ENCODE data around the gene ZRANB1.
"Not testable (repeated sequence)": the region's sequence is repeated elsewhere in the genome, so short reads cannot be mapped to it uniquely, and the experiment has no call there.

The ZRANB1 gene

DNA sequence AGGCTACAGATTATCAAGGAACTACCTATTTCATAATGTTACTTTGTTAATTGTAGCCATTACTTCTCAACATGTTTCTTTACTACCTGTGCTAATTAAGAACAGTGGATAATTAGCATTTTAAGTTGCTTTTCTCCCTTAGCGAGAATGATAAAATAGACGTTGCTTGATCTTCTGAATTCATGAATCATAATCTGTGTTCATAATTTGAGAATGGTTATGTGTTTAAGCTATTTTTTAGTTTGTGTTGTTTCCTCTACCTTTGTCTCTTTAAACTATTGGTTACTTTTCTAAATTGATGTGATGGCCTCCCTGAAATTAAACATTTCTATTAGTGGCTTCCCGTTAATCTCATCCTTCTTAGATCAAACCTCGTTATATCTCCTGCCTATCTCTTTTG is at the start of gene ZRANB1:
Gene ZRANB1 (plus strand): TSS at position 301 of the 400 bp plus-strand sequence. CDS start 371 bp downstream, outside the sequence.
- no peak for DNase-seq

DNA sequence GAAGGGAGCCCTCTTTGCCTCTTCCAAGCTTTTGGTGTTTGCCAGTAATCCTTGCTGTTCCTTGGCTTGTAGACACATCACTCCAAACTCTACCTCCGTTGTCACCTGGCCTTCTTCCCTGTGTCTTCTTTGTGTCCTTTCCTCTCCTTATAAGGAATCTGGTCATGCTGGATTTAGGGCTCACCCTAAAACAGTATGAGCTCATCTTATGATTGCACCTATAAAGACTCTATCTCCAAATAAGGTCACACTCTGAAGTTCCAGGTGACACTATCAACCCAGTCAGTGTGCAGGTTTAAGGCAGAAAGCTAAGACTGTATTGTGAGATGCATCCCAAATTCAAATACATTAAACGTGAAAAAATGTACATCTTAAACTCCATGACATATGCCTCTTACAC is 49.0 kb upstream of the ZRANB1 start:
- no peak for DNase-seq

DNA sequence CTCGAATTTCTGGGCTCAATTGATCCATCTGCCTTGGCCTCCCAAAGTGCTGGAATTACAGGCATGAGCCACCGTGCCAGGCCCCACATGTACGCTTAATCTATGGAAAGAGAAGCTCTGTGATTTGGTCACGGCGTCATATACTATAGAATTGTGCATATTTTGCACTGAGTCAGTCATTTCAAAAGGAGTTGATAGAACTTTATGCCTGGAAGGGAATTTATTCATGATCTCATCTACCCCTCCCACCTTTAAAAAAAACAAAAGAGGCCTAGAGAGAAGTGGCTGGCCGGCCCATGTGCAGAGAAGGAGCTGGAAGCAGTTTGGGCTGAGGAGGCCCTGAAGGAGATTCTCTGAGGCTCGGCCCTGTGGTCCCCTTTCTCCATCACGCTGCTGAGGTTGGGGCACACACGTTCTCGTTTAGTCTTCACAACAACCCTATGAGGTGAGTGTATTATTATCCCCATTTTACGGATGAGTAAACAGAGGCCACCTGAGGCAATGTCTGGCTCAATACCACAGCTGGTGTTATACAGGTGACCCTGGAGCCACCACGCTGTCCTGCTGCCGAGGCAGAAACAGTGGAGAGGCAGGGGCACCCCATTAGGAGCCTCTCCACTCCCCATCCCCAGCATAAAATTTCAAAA is 47.2 kb upstream of the ZRANB1 start:
- no peak for DNase-seq

DNA sequence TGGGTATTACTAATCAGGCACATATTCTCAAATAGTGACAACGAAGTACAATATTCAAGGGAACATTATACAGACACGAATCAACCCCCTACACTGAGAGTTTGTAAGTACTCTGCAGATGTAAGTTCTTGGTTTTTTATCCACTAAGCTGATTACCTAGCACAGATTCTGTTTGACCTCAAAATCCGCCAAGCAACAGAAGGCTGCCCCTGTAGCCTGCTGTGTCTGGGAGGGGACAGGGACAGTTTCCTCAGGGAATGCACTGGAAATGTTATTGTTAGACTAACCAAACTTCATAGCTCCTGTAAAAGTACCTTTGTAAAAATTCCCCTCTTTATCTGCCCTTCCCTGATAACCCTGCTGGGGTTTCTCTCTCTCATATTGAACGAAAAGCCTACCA is 45.2 kb upstream of the ZRANB1 start:
- no peak for DNase-seq

DNA sequence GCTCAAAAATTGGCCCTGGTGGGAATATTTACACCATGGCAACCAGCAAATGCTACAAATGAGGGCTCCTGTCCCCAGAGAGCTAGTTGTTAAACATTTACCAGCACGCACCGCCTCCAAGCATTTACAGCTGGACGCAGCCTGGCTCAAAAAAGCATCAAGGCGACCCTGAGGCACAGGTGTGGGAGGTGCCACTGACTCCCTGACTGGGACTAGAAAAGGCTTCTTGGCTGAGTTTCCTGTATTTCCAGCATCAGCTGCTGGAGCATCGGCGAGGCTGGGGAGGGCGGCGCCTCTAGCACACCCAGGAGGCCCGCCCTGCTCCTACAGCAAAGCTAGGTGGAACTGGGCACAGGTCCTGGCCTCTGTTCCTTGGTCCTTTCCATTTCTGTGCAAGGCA is 43.5 kb upstream of the ZRANB1 start:
- DNase-seq: no peak

DNA sequence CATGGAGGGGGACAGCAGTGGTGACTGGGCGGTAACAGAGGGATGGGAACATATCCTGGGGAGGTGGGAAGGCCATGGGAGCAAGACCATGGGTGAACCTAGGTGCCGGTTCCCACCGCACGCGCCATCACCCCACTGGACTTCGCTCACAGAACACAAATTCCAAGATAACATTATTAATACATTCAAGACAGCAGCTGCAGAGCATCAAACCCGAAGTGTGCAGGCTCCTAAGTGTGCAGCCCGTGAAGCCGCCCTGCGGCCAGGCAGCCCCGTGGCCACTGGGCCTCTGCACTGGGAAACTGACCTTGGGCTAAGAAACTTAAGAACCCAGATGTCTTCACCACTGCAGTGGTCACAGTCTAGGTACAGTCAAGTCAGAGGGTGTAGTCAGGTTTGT is 42.8 kb upstream of the ZRANB1 start:
- DNase-seq: no peak

DNA sequence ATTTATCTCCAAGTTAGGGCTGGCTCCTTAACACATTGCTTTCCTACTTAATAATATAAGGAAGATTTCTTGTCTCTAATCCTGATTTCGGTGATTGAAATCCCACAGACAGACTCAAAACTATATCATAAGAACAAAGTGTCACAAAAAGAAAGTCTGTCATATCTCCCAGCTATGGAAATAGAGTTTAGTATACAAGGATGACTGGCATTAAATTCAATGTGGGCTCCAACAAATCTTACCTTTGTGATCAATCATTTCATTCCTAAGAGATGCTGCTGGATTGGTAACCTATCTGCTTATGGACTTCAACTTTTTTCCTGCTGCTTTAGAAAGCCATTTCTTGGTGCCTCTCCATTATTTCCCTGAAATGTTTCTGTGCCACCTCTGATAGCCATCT is 39.5 kb upstream of the ZRANB1 start:
- no peak for DNase-seq

DNA sequence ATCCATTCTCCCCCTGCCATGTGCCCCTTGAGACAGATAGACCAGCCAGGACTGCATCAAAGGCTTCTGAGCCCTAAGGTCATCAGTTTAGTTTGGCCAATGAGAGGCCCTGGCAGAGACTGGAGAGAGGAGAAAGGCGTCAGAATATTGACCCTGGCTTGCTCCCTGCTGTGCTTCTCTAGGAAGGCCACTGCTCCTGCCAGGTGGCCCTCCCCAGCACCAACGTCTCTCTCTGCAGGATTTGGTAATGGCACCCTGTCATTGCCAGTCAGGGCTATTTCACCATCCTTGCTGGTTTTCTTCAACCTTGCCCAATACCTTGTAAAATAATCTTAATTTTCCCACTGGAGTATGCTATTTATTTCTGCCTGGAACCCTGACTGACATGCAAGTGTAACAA is 38.8 kb upstream of the ZRANB1 start:
- no peak for DNase-seq

DNA sequence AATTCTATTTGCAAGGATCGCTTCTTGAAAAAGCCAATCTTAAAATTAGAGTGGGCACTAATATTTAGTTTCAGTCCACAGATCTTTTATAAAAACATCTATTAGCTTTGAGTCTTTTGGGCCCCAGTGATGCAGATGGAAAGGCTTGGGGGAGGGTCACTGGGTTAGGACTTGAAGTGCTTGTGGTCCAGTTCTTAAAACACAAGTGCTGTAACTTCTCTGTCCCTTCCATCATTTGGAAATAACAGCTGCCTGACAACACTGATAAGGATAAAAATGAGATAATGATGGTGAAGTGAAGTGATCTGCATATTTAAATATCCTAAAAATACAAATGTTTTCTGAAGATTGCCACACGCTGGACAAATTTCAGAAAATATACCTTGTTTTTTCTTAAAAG is 37.1 kb upstream of the ZRANB1 start:
- DNase-seq: no peak

DNA sequence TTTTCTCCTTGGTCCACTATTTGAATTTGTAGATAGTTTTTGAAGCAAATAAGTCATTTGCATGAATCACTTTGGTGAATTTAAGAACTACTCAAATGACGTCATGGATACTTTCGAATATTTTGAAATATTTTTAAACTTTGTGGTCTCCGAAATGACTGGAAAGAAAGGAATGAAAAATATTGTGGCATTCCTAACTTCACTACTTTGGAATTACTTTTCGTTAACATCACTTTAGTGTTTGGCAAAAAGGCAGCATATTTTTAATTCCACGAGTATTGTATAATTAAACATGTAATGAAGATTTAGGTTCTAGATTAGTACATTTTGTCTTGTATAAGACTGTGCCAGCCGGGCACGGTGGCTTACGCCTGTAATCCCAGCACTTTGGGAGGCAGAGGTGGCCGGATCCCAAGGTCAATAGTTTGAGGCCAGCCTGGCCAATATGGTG is 35.3 kb upstream of the ZRANB1 start:
- no peak for DNase-seq

DNA sequence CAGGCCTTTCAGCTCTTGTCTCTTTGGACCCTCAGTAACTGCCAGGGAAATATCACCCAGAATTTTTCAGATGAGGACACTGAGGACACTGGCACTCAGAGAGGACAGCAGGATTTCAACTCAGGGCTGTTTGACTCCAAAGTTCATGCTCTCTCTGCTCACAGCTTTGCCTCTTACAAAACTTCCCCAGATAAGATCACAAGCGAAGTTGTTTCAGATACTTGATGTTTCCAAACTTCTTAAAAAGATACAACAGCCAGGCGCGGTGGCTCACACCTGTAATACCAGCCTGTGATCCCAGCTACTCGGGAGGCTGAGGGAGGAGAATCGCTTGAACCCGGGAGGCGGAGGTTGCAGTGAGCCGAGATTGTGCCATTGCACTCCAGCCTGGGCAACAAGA is 32.4 kb upstream of the ZRANB1 start:
- no peak for DNase-seq

DNA sequence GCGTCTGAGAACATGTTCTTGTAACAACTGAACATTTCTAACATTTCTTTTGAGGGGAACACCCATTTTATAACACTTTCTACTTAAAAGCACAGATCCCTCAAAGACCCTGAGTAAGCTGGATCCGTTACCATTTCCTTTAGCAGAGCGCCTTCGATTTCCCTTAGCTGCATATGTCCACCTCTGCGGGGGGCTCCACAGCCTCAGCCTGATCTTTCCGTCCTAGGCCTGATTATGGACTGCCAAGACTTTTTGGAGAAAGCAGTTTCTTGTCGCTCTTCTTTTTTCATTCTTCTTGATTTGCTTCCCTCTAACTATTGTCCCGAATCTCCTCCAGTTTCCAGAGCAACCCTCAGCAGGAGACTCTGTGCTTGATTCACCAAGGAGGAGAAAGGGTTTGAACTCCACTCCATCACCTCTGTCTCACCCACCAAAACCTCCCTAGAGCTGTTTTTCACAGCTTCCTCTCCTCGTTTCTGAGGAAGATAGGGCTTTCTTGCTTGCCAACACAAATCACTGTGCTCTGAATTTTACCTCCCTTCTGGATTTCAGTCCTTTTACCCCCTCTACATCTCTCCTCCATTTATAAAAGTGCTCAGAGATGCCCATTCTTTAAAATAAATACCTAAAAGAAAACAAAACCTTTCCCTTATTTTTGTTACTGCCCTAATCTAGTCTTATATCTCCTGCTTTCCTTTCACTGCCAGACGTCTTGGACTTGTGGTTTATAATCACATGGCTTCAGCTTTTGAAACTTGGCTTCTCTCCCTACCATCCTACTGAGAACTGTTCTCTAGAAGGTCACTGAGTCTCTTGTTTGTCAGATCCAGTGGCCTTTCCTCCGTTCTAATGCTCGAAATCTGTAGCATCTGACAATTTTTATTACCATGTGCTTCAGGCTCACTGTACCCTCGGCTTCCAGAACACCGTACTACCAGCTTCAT is 30.5 kb upstream of the ZRANB1 start:
- DNase-seq: no peak

DNA sequence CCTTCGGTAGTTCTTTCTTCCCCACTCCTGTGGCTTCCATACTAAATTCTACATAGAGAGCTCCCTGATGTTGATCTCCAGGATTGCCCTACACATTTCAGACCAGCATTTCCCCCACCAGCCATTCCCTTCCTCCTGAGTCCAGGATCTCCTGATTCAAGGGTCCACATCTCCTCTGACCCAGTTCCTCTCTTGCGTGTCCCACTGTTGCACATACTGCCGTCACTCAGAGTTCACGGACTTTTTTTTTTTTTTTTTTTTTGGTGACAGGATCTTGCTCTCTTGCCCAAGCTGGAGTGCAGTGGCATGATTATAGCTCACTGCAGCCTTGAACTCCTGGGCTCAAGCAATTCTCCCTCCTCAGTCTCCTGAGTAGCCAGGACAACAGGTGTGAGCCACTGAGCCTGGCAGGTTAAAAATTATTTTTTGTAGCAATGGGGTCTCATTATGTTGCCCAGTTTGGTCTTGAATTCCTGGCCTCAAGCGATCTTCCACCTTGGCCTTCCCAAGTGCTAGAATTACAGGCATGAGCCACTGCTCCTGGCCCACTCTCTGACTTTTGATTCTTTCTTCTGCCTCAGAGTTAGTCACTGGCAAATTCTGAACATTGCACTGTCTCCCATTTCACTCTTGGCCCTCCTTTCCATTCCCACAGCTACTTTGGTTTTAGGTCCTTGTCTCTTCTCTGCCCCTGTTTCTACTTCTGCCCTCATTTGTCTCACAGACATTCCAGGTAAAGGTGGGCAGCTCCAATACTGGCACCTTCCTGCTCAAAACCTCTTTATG is 29.6 kb upstream of the ZRANB1 start:
- DNase-seq: no peak

DNA sequence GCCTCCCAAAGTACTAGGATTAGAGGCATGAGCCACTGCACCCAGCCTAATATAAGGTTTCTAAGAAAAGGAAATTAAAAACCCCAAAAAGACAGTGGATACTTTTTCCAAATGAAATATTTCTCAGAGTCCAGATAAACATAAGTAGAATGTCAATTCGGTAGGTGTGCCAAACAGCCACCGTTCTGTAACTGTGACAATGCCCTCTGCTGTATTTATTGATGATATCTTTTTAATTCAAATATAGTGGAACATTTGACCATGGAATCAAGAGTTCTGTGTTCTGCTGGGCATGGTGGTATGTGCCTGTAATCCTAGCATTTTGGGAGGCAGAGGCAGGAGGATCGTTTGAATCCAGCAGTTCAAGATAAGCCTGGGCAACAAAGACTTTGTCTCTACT is 28.8 kb upstream of the ZRANB1 start:
- no peak for DNase-seq

DNA sequence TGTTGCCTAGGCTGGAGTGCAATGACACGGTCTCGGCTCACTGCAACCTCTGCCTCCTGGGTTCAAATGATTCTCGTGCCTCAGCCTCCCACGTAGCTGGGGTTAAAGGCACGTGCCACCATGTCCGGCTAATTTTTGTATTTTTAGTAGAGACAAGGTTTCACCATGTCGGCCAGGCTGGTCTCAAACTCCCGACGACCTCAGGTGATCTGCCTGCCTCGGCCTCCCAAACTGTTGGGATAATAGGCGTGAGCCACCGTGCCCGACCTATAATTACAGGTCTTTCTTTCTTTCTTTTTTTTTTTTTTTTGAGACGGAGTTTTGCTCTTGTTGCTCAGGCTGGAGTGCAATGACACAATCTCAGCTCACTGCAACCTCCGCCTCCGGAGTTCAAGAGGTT is 27.5 kb upstream of the ZRANB1 start:
- DNase-seq: not testable (repeated sequence)

DNA sequence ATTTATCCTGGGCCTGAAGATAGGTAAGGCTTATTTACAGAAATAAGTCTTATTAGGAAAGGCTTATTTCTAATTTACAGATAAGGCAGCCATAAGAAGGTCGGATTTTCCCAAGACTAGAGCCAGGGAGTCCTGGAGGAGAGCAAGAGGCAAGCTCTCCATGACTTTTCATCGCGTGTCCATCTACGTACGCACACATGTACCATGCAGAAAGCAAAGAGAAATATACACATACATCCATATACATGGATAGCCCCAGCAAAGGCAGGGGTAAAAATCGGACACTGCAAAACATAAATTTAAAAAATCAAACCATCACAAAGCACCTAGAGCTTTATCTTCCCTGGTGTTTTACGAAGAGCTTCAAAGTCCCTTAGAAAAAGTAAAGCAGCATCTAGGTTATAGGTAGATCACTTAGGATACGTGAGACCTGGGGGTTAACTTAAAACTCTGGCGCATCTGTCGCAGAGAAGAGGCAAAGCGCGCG is 25.8 kb upstream of the ZRANB1 start:
- DNase-seq: no peak

DNA sequence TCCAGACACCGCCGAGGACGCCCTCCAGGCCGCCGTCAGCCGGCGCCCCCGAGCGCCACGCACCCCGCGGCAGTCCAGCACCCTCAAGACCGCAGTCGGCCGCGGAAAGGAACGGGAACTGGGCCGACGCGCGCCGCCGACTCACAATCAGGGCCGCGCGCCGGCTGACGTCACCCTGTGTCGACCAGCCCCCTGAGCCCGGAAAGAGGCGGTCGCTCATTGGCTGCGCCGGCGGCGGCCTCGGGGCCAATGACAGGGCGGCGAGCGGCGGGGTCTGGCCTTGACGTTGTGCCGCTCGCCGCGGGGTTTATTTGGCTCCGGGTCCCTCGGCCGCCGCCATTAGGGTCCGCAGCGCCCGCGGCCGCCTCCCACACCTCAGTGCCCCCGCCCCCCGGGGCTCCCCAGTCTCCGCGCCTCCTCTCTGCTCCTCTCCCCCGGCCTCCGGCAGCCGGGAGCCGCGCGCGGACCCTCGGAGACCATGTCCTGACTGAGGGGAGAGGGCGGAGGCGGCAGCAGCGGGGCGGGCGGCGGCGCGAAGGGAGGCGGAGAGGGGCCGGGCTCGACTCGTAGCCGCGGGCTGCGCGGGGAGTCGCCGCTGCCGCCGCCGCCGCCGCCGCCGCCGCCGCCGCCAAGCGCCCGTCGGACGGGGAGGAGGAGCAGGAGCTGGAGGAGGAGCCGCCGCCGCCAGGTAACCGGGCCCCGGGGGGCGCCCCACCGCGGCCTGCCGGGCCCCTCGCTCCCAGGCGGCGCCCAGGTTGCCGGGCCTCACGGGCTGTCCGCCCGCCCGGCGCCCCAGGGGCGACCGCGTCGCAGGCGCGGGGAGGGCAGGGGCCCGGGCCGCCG is 25.1 kb upstream of the ZRANB1 start:
- peak; percentile 78 for DNase-seq

DNA sequence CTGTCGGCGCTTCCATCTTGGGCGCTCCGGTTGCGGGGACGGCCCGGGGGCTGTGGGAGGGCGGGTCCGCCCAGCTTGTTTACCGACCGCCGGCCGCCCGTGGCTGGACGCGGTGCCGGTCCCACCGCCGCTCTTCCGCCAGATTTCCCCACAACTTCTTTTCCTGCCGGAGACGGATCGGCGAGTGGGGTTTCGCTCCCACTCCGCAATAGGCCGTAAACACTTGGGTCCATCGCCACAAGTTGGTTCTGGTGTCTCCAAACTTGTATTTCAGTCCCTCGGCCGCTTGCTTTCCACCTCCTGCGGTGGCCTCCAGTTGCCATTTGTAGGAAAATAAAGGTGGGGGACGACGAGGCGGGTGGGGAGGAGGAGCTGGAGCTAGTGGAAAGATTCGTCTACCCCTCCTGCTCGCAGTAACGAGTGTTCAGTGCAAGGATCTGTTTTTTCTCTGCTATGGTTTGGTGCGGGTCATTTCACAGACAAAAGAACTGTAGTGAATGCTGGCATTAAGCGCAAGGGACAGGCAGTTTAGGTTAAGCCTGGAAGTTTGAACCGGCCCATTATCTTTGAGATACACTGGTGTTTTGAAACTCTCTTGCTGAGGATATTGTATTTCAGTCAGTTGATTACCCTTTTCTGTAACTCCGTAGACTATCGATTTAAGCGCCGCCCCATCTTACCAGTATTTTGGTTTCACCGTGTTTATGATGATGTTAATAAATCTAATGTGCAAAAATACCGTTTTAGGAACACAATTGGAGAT is 24.3 kb upstream of the ZRANB1 start:
- no peak for DNase-seq

DNA sequence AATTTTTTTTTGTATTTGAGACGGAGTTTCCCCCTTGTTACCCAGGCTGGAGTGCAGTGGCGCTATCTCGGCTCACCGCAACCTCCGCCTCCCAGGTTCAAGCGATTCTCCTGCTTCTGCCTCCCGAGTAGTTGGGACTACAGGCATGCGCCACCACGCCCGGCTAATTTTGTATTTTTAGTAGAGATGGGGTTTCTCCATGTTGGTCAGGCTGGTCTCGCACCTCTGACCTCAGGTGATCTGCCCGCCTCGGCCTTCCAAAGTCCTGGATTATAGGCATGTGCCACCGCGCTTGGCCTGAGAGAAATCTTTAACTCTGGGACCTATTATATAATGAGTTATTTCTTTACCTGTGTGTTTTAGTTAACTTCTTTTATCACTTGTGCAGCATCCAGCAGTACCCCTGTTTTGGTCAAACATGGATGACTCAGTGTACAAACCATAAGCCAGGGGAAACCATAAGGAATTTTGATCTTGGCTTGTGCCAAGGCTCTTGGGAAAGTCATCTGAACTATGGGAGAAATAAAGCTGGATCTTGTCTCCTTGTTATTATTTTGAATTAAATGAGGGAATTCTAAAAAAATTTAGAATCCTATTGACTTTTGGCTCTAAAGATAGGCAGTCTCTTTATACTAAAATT is 23.6 kb upstream of the ZRANB1 start:
- no peak for DNase-seq

DNA sequence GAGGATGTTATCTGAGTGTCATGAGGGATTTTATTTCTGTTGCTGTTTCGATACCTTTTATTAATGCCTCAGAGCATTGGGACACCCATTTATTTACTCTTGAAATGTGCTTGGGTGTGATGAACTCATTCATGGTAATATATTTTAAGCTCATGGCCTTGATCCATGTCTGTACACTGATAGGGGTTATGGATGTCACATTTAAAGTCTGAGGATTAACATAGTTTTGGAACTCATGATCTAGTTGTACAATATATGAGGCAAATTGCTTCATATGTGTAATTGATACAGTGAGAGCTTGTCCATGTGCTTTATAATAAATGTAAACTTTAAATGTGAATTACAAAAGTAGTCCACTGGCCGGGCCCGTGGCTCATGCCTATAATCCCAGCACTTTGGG is 23.0 kb upstream of the ZRANB1 start:
- no peak for DNase-seq

DNA sequence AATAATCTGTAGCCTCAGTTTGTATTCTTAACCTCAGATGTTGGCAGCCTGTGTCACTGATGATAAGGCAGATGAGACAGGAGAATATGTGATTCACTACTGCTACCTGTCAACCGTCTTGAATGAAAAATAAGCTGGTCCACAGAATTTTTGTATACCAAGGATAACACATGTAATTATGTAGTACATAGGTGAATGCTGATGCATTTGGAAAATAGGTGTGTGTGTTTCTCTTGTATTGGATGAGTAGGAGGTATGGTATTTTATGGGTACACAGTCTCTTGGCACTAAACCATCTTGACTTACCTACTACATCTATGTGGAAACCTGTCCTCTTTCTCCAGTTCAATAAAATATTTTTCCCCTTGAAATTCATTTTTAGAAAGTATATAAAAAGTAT is 20.7 kb upstream of the ZRANB1 start:
- DNase-seq: no peak
